Trophoblast cell (in vitro differentiated cells and primary cell): ENCODE data around the gene GAN.

Source experiments
- DNase-seq, 2 donors: peaks; one replicate each; pipeline ENCODE4 v3.0.0-alpha.2; 2016
- H2AFZ ChIP-seq: 2 replicates; pipeline ENCODE4 v1.6.1; 2013; ENCODE audit warnings: low read length, moderate library complexity, mild to moderate bottlenecking; ENCODE audit not compliant: insufficient read depth, poor library complexity
- H2AK5ac ChIP-seq: 2 replicates; pipeline ENCODE4 v1.6.1; 2013; ENCODE audit warnings: mild to moderate bottlenecking, low read length
- H2BK120ac ChIP-seq: 2 replicates; pipeline ENCODE4 v1.6.1; 2013; ENCODE audit warnings: low read length, mild to moderate bottlenecking, moderate library complexity; ENCODE audit not compliant: insufficient read depth, poor library complexity
- H2BK12ac ChIP-seq: 2 replicates; pipeline ENCODE4 v1.6.1; 2013; ENCODE audit warnings: mild to moderate bottlenecking, low read length, moderate library complexity
- H2BK5ac ChIP-seq: 2 replicates; pipeline ENCODE4 v1.6.1; 2013; ENCODE audit warnings: low read length, low read depth, moderate library complexity, mild to moderate bottlenecking; ENCODE audit not compliant: poor library complexity
- H3K14ac ChIP-seq: 2 replicates; pipeline ENCODE4 v1.6.1; 2013; ENCODE audit warnings: mild to moderate bottlenecking, low read length
- H3K18ac ChIP-seq: 2 replicates; pipeline ENCODE4 v1.6.1; 2013; ENCODE audit warnings: mild to moderate bottlenecking, low read length
- H3K23ac ChIP-seq: 2 replicates; pipeline ENCODE4 v1.6.1; 2013; ENCODE audit warnings: low read length
- H3K27ac ChIP-seq: 2 replicates; pipeline ENCODE4 v1.5.1; 2013; ENCODE audit warnings: low read depth, mild to moderate bottlenecking, inconsistent platforms, low read length, moderate library complexity
- H3K27me3 ChIP-seq: 2 replicates; pipeline ENCODE4 v1.6.1; 2013; ENCODE audit warnings: inconsistent platforms, mild to moderate bottlenecking, low read length, moderate library complexity; ENCODE audit not compliant: insufficient read depth
- H3K36me3 ChIP-seq, 2 experiments: 1 replicate in 1 of 2; 2 replicates in 1 of 2; pipeline ENCODE4 v1.6.1; 2013; ENCODE audit warnings: low read length in 2 of 2, mild to moderate bottlenecking in 2 of 2, moderate library complexity in 1 of 2; ENCODE audit not compliant: insufficient read depth in 2 of 2, control insufficient read depth in 1 of 2
- H3K4ac ChIP-seq: 2 replicates; pipeline ENCODE4 v1.6.1; 2013; ENCODE audit warnings: low read depth, mild to moderate bottlenecking, low read length, moderate library complexity
- H3K4me1 ChIP-seq, 2 experiments: 1 replicate in 1 of 2; 2 replicates in 1 of 2; pipeline ENCODE4 v1.6.1; 2013; ENCODE audit warnings: low read length in 2 of 2, mild to moderate bottlenecking in 2 of 2, moderate library complexity in 1 of 2; ENCODE audit not compliant: insufficient read depth in 2 of 2, control insufficient read depth in 1 of 2
- H3K4me2 ChIP-seq: 2 replicates; pipeline ENCODE4 v1.6.1; 2013; ENCODE audit warnings: inconsistent platforms, mild to moderate bottlenecking, low read length, moderate library complexity
- H3K4me3 ChIP-seq: 2 replicates; pipeline ENCODE4 v1.5.1; 2013; ENCODE audit warnings: mild to moderate bottlenecking, low read depth, low read length, inconsistent platforms
- H3K79me1 ChIP-seq: one replicate; pipeline ENCODE4 v1.6.1; 2013; ENCODE audit warnings: low read length
- H3K79me2 ChIP-seq: 2 replicates; pipeline ENCODE4 v1.6.1; 2013; ENCODE audit warnings: low read length, mild to moderate bottlenecking; ENCODE audit not compliant: control insufficient read depth, insufficient read depth, poor library complexity
- H3K9ac ChIP-seq: 2 replicates; pipeline ENCODE4 v1.6.1; 2013; ENCODE audit warnings: mild to moderate bottlenecking, low read length
- H3K9me3 ChIP-seq: 2 replicates; pipeline ENCODE4 v1.6.1; 2013; ENCODE audit warnings: low read depth, mild to moderate bottlenecking, control low read depth, inconsistent platforms, low read length; ENCODE audit not compliant: insufficient read depth
- H4K12ac ChIP-seq: 2 replicates; pipeline ENCODE4 v1.6.1; 2013; ENCODE audit warnings: low read depth, mild to moderate bottlenecking, low read length, moderate library complexity
- H4K8ac ChIP-seq: 2 replicates; pipeline ENCODE4 v1.6.1; 2013; ENCODE audit warnings: low read depth, mild to moderate bottlenecking, low read length, moderate library complexity
- H4K91ac ChIP-seq: one replicate; pipeline ENCODE4 v1.6.1; 2013; ENCODE audit warnings: low read depth, mild to moderate bottlenecking, low read length, moderate library complexity
- WGBS: extraction: QIAGEN DNeasy Blood & Tissue Kit; methylation state at CpG from one replicate; pipeline ENCODE4 v1.1.7; 2013; ENCODE audit warnings: missing lambda C conversion rate; ENCODE audit not compliant: insufficient read length, insufficient coverage; ENCODE audit errors: extremely low coverage; 5-methylcytosine and 5-hydroxymethylcytosine counted together

GAN gene

DNA sequence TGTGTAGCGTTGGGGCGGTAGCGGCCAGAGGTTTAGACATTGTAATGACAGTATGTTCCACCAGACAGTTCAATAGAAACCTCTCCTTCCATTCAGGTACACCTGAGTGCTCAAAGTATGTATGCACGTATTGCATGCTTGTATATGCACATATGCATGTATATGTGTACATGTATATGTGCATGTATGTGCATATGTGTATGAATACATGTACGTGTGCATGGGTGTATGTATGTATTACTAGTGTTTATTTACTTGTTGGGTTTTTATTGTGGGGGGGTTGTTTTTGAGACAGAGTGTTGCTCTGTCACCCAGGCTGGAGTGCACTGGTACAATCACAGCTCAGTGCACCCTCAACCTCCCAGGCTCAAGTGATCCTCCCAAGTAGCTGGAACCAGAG is 46.3 kb upstream of the GAN start:
- no peak overlapping the region for H2AFZ ChIP-seq
- H2BK12ac ChIP-seq, result no peak overlapping the region
- no peak overlapping the region for H2BK5ac ChIP-seq
- DNase-seq, result no peak
- no peak overlapping the region for H2BK120ac ChIP-seq
- H3K9ac ChIP-seq, result no peak overlapping the region
- H3K18ac ChIP-seq, result no peak overlapping the region
- no peaks in the 10 kb centered on the region for H3K79me1 ChIP-seq
- H3K14ac ChIP-seq, result no peak overlapping the region
- no peak overlapping the region for H4K8ac ChIP-seq
- no peak overlapping the region for H2AK5ac ChIP-seq
- no peak overlapping the region for H4K12ac ChIP-seq
- H3K4me3 ChIP-seq, result no peak overlapping the region
- H3K4ac ChIP-seq, result no peak overlapping the region
- no peaks in the 10 kb centered on the region for H3K79me2 ChIP-seq
- no peaks in the 10 kb centered on the region for H3K27me3 ChIP-seq
- WGBS, result no CpG with 5 or more reads among the region's 5 CpGs
- H3K27ac ChIP-seq, result no peak overlapping the region
- H3K36me3 ChIP-seq, result no peaks in the 10 kb centered on the region
- H3K23ac ChIP-seq, result no peak overlapping the region
- H3K9me3 ChIP-seq, result peaks cover 2% of the 10 kb centered on the region
- no peak overlapping the region for H3K4me2 ChIP-seq
- no peaks in the 10 kb centered on the region for H3K4me1 ChIP-seq
- no peak overlapping the region for H4K91ac ChIP-seq

DNA sequence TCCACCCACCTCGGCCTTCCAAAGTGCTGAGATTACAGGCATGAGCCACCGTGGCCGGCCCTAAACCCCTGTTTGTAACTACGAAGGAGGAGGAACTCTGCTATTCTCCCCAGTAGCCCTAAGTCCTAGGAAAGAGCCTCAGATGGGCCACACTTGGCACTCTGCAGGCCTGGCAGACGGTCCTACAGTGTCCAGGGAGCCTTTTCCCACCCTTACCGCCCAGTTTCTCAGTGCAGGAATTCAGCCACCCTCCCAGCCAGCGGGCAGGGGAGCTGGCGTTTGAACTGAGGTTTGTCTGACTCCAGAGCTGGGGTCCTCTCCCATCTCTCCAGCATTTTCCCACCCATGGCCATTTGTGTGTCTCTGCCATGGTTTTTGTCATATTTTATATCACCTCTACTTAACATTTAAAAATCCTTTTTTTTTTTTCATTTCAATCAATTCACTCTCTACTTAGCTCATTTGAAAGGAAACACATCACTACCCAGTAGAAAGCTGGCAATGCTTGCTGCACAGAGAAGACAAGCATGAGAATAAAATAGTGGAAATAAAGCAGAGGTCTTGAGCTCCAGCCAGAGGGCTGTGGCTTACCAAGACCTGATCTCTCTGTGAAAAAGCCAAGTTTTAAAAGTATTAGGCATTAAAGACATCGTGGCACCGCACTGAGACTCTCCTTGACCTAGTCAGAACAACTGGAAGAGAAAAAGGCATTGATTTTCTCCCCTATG is 41.4 kb upstream of the GAN start:
- H2AFZ ChIP-seq, result no peak overlapping the region
- no peak overlapping the region for H3K4me2 ChIP-seq
- H2BK5ac ChIP-seq, result no peak overlapping the region
- H4K91ac ChIP-seq, result no peak overlapping the region
- no peak overlapping the region for H3K18ac ChIP-seq
- H2BK120ac ChIP-seq, result no peak overlapping the region
- H4K8ac ChIP-seq, result no peak overlapping the region
- H2BK12ac ChIP-seq, result peak overlapping the region; percentile 10
- no peak overlapping the region for H3K23ac ChIP-seq
- no peak for DNase-seq
- peaks cover 12 to 15% of the 10 kb centered on the region in 2 experiments for H3K4me1 ChIP-seq
- no peak overlapping the region for H3K4ac ChIP-seq
- H3K14ac ChIP-seq, result no peak overlapping the region
- H3K79me2 ChIP-seq, result no peaks in the 10 kb centered on the region
- H3K79me1 ChIP-seq, result peaks cover 16% of the 10 kb centered on the region
- no peak overlapping the region for H3K9ac ChIP-seq
- H2AK5ac ChIP-seq, result no peak overlapping the region
- no peaks in the 10 kb centered on the region for H3K9me3 ChIP-seq
- WGBS, result no CpG with 5 or more reads among the region's 10 CpGs
- no peaks in the 10 kb centered on the region for H3K27me3 ChIP-seq
- no peak overlapping the region for H4K12ac ChIP-seq
- no peak overlapping the region for H3K27ac ChIP-seq
- H3K36me3 ChIP-seq, result no peaks in the 10 kb centered on the region
- H3K4me3 ChIP-seq, result no peak overlapping the region

DNA sequence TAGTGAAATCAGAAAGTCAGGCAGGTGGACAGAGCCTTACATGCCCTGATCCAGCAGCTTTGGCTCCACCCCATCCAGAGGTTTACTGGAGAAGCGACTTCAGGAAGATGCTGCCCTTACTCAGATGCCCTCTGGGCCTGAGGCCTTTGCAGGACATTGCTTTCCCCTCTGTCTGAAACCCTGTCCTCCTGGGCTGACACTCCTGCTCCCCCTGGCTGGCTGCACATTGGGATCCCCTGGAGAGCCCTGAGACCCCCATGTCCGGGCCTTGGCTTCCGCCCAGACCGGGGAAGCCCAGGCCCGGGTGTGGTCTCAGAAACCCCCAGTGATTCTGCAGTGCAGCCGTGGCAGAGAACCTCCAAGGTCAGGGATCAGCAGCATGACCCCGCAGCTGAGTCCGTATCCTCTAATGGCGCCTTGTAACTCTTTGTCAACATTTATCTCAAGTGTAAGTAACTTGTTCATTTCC is 39.7 kb upstream of the GAN start:
- Histone ChIP-seq H4K8ac (no peak overlapping the region), H3K36me3 (no peaks in the 10 kb centered on the region), H2BK5ac (no peak overlapping the region), H3K23ac (no peak overlapping the region), H3K18ac (no peak overlapping the region), H2BK120ac (peak overlapping the region; percentile 41), H3K4me3 (no peak overlapping the region), H3K9ac (no peak overlapping the region), H2AFZ (no peak overlapping the region), H2AK5ac (peak overlapping the region; percentile 24), H2BK12ac (no peak overlapping the region), H3K9me3 (no peaks in the 10 kb centered on the region), H3K79me2 (no peaks in the 10 kb centered on the region), H3K4me1 (peaks cover 12 to 16% of the 10 kb centered on the region in 2 experiments), H3K14ac (no peak overlapping the region), H3K27me3 (no peaks in the 10 kb centered on the region), H4K12ac (no peak overlapping the region), H3K79me1 (peaks cover 19% of the 10 kb centered on the region), H4K91ac (no peak overlapping the region), H3K4me2 (no peak overlapping the region), H3K4ac (no peak overlapping the region), H3K27ac (no peak overlapping the region)
- peak; percentile 62 to 67 for DNase-seq
- no CpG with 5 or more reads among the region's 9 CpGs for WGBS

DNA sequence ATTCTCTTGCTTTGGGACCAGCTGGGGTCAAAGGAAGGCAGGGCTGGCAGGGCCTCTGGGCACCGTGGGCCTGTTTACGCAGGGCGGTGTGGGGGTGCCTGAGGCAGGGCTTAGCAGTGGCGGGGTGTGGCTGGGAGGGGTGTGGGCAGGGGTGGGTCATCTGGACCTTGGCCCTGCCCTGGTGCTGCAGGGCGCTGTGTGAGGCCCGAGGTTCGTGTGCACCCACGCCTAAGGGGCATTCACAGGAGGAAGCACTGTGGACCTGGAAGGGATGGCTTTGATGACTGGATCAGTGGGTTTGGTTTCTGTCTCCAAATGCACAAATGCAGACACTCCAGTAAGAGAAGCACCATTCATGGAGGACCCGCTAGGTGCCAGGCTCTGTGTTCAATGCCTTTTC is 39.0 kb upstream of the GAN start:
- DNase-seq, result no peak
- H4K12ac ChIP-seq, result no peak overlapping the region
- peak overlapping the region; percentile 72 for H4K91ac ChIP-seq
- H2BK120ac ChIP-seq, result peak overlapping the region; percentile 70
- H3K4ac ChIP-seq, result no peak overlapping the region
- H3K36me3 ChIP-seq, result no peaks in the 10 kb centered on the region
- no peak overlapping the region for H2AK5ac ChIP-seq
- H3K79me1 ChIP-seq, result peaks cover 19% of the 10 kb centered on the region
- H3K4me2 ChIP-seq, result no peak overlapping the region
- peak overlapping the region; percentile 46 for H3K14ac ChIP-seq
- H3K4me3 ChIP-seq, result peak overlapping the region; percentile 39
- H3K27ac ChIP-seq, result no peak overlapping the region
- no peak overlapping the region for H3K9ac ChIP-seq
- no peak overlapping the region for H3K23ac ChIP-seq
- H3K79me2 ChIP-seq, result no peaks in the 10 kb centered on the region
- H3K4me1 ChIP-seq, result peaks cover 12 to 16% of the 10 kb centered on the region in 2 experiments
- H2BK5ac ChIP-seq, result no peak overlapping the region
- H2BK12ac ChIP-seq, result peak overlapping the region; percentile 76
- H3K9me3 ChIP-seq, result no peaks in the 10 kb centered on the region
- no peak overlapping the region for H2AFZ ChIP-seq
- no peaks in the 10 kb centered on the region for H3K27me3 ChIP-seq
- H3K18ac ChIP-seq, result no peak overlapping the region
- H4K8ac ChIP-seq, result no peak overlapping the region
- WGBS, result no CpG with 5 or more reads among the region's 9 CpGs
